CD4-positive, alpha-beta T cell (primary cell): ENCODE data around the gene KHK. TPM values are rescaled to one million over a fixed set of nuclear protein-coding genes. Genes with fewer than 3 reads are reported as not detected.
A peak's percentile ranks its signal among the peaks of the same experiment; 100 is the strongest.

Source experiments
- ATAC-seq: fragments of 200-7000 bp; cut with Tn5 transposase; one replicate; pipeline ENCODE4 v1.10.0; 2022; ENCODE audit warnings: mild to moderate bottlenecking; ENCODE audit not compliant: poor library complexity
- CTCF ChIA-PET: fragments of 350-600 bp; sonication (Branson Sonifier 250); formaldehyde crosslinking; loops from one replicate; lab custom pipeline; 2021; ENCODE audit warnings: antibody characterized with exemption, inconsistent platforms; lab: Charles Lee
- POLR2A ChIA-PET: fragments of 350-600 bp; sonication (Branson Sonifier 250); formaldehyde crosslinking; loops from one replicate; lab custom pipeline; 2021; ENCODE audit warnings: antibody characterized with exemption, inconsistent platforms; lab: Charles Lee
- DNase-seq, 14 experiments: peaks; one replicate each; pipeline ENCODE4 v3.0.0-alpha.2; 2013 to 2020; ENCODE audit warnings: mixed read lengths in 2 of 14
- H3K27ac ChIP-seq, 2 donors: one replicate each; pipeline versions ENCODE4 v1.5.1 to v1.7.0; 2013; ENCODE audit warnings: low read length in 2 of 2, low read depth in 1 of 2, mild to moderate bottlenecking in 1 of 2
- H3K27me3 ChIP-seq, 2 experiments: 1 replicate in 1 of 2; 2 replicates in 1 of 2; pipeline versions ENCODE4 v1.6.1 to v1.7.0; 2013; ENCODE audit warnings: low read length in 2 of 2, control low read depth in 1 of 2, mild to moderate bottlenecking in 1 of 2, moderate library complexity in 1 of 2; ENCODE audit not compliant: insufficient read depth in 2 of 2, control insufficient read depth in 1 of 2
- H3K36me3 ChIP-seq: one replicate; pipeline ENCODE4 v1.6.1; 2013; ENCODE audit warnings: low read length, control low read depth; ENCODE audit not compliant: insufficient read depth
- H3K4me1 ChIP-seq: one replicate; pipeline ENCODE4 v1.6.1; 2013; ENCODE audit warnings: low read length, control low read depth; ENCODE audit not compliant: insufficient read depth
- H3K4me3 ChIP-seq: one replicate; pipeline ENCODE4 v1.5.1; 2013; ENCODE audit warnings: mild to moderate bottlenecking, low read length, moderate library complexity
- H3K9me3 ChIP-seq, 2 experiments: 1 replicate in 1 of 2; 2 replicates in 1 of 2; pipeline versions ENCODE4 v1.6.1 to v1.7.0; 2013; ENCODE audit warnings: low read length in 2 of 2, mild to moderate bottlenecking in 2 of 2, control low read depth in 1 of 2, moderate library complexity in 1 of 2; ENCODE audit not compliant: control insufficient read depth in 1 of 2, insufficient read depth in 1 of 2
- H3K27ac Mint-ChIP-seq: one replicate; pipeline ENCODE4 v1.8.0; 2020; ENCODE audit warnings: mixed read lengths
- H3K27me3 Mint-ChIP-seq: one replicate; pipeline ENCODE4 v1.8.0; 2021; ENCODE audit warnings: mixed read lengths
- H3K36me3 Mint-ChIP-seq: one replicate; pipeline ENCODE4 v1.8.0; 2021; ENCODE audit warnings: low read depth, mixed read lengths
- H3K4me1 Mint-ChIP-seq: one replicate; pipeline ENCODE4 v1.8.0; 2021; ENCODE audit warnings: low read depth, mixed read lengths
- H3K4me3 Mint-ChIP-seq: one replicate; pipeline ENCODE4 v1.8.0; 2020; ENCODE audit warnings: mild to moderate bottlenecking, mixed read lengths
- H3K9me3 Mint-ChIP-seq: one replicate; pipeline ENCODE4 v1.8.0; 2020; ENCODE audit warnings: mixed read lengths
- CTCF ChIP-seq: fragments of 200-600 bp; IDR thresholded peaks from one replicate; pipeline ENCODE4 v1.8.0; 2022; ENCODE audit warnings: antibody characterized with exemption, mild to moderate bottlenecking
- intact Hi-C, 2 experiments: fragments of 100-400 bp; cut with DNase I in 1 of 2; cut with micrococcal nuclease in 1 of 2; formaldehyde crosslinking; loops; one replicate each; pipeline versions ENCODE4 v1.15.1 to v1.9.0; 2023 to 2025; cut with DNase I, micrococcal nuclease
- total RNA-seq, 174 experiments: library from RNA in 2 of 174; stranded (reverse) in 2 of 174; gene quantifications; one replicate each; pipeline ENCODE4 v1.2.3 and lab custom pipeline; 2021 to 2026

Gene KHK
- total RNA-seq, 2 experiments from 2014 or later, result 4.7 TPM

DNA sequence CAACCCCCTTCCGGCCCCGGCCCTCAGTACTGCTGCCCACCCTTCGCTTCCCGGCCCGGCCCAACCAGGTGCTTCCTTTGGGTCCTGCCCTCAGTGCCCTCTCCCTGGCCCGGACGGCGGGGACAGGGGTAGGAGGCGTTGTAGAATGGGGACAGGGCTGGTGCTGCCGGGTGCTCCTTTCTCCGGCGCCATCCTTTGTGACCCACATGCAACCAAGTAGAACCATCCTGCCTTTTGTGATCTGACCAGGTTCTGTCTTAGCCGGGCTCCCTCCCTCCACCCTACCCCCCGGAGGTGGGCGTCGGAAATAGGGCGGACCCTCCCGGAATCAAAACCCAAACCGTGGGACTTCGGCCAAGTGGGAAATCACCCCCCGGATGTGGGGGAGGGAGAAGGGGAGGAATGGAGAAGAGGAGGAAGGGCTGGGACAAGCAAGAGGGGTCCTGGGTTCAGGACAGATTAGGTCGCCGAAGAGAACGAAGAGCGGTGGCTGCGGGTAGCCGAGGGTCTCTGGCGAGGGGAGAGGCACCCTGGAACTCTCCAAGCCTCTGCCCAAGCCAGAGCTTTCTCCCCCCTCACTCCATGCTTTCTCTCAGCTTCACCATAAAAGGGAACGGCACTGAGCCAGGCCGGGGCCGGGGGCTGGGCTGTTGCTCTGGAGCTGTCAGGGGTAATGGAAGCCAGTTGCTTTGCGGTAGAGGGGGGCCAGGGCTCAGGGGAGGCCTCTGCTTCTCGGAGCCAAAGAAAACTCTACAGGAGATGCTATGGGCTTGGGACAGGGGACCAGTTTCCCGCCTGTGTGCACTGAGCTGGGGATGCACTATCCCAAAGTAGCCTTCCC lies 14.4 kb upstream of the KHK start:
- peaks cover 74% of the 10 kb centered on the region for H3K4me1 ChIP-seq
- TF ChIP-seq CTCF, result no peak
- CTCF ChIA-PET, result interaction anchor here (1.0 to 1.4 kb wide), 9 partner anchors 9 to 110 kb away, joined by 3 to 9 read pairs (median 4); partner anchors contain the start of genes AGBL5 and KHK
- H3K36me3 ChIP-seq, result peaks cover 29% of the 10 kb centered on the region
- H3K27me3 ChIP-seq, result no peaks in the 10 kb centered on the region
- Mint-ChIP-seq H3K9me3 (no peaks in the 10 kb centered on the region), H3K36me3 (peaks cover 38% of the 10 kb centered on the region), H3K27me3 (no peaks in the 10 kb centered on the region), H3K27ac (peak overlapping the region; percentile 81), H3K4me1 (peaks cover 90% of the 10 kb centered on the region), H3K4me3 (peak overlapping the region; percentile 86)
- POLR2A ChIA-PET, result interaction anchor here (0.7 to 13.4 kb wide), 13 partner anchors 9 to 308 kb away, joined by 3 to 301 read pairs (median 5); partner anchors contain the start of genes ABHD1, AGBL5, ATRAID and CENPA
- H3K27ac ChIP-seq, result peak overlapping the region; percentile 78 to 91
- H3K4me3 ChIP-seq, result peak overlapping the region; percentile 99
- ATAC-seq, result peak; percentile 21
- DNase-seq, result peak in 2 of 14 experiments; percentile 21 to 51
- no peaks in the 10 kb centered on the region for H3K9me3 ChIP-seq
- intact Hi-C loops, result loop anchor here (1.0 to 5.0 kb wide), 7 partner anchors 8 to 557 kb away; partner anchors contain the start of genes AGBL5 (in 2 of the 2), ATRAID (in 1 of the 2), CCDC121 (in 1 of the 2) and GPN1 (in 1 of the 2)

GRCh38 chr2:27072920-27073319 lies 13.7 kb upstream of the KHK start:
- H3K27me3 Mint-ChIP-seq, result no peaks in the 10 kb centered on the region
- Histone ChIP-seq H3K36me3 (peaks cover 23% of the 10 kb centered on the region), H3K27me3 (no peaks in the 10 kb centered on the region), H3K27ac (peak overlapping the region in 1 of 2 donors; percentile 78), H3K4me1 (peaks cover 69% of the 10 kb centered on the region), H3K4me3 (no peak overlapping the region), H3K9me3 (no peaks in the 10 kb centered on the region)
- peaks cover 31% of the 10 kb centered on the region for H3K36me3 Mint-ChIP-seq
- H3K4me1 Mint-ChIP-seq, result peaks cover 89% of the 10 kb centered on the region
- POLR2A ChIA-PET, result interaction anchor here (2.2 to 13.4 kb wide), 4 partner anchors 11 to 139 kb away, joined by 6 to 301 read pairs (median 87); partner anchors contain the start of genes AGBL5, ATRAID, KHK and PREB
- H3K9me3 Mint-ChIP-seq, result no peaks in the 10 kb centered on the region
- no peak for TF ChIP-seq CTCF
- CTCF ChIA-PET, result interaction anchor here (0.5 to 1.3 kb wide), 2 partner anchors 13 to 35 kb away, joined by 3 to 8 read pairs; partner anchors contain the start of gene KHK
- ATAC-seq (no peak), DNase-seq (no peak)
- intact Hi-C loops, result loop anchor here in 1 of 2 experiments (1.0 to 5.0 kb wide), 3 partner anchors 7 to 139 kb away; partner anchors contain the start of genes ATRAID, PREB and SLC5A6
- peak overlapping the region; percentile 86 for H3K4me3 Mint-ChIP-seq
- peak overlapping the region; percentile 81 for H3K27ac Mint-ChIP-seq

GRCh38 chr2:27073782-27074181 lies 12.8 kb upstream of the KHK start:
- ATAC-seq, result no peak
- Histone ChIP-seq H3K27ac (no peak overlapping the region), H3K36me3 (peaks cover 14% of the 10 kb centered on the region), H3K27me3 (no peaks in the 10 kb centered on the region), H3K4me1 (peaks cover 60% of the 10 kb centered on the region), H3K4me3 (no peak overlapping the region), H3K9me3 (no peaks in the 10 kb centered on the region)
- Mint-ChIP-seq H3K36me3 (peaks cover 22% of the 10 kb centered on the region), H3K9me3 (no peaks in the 10 kb centered on the region), H3K27ac (peak overlapping the region; percentile 73), H3K27me3 (no peaks in the 10 kb centered on the region), H3K4me3 (peak overlapping the region; percentile 86), H3K4me1 (peaks cover 80% of the 10 kb centered on the region)
- intact Hi-C loops, result loop anchor here in 1 of 2 experiments (5.0 kb wide), 2 partner anchors 59 to 139 kb away; partner anchors contain the start of genes ATRAID, PREB and SLC5A6
- TF ChIP-seq CTCF, result no peak
- ChIA-PET CTCF (interaction anchor here (0.6 to 1.3 kb wide), 4 partner anchors 13 to 302 kb away, joined by 3 to 8 read pairs (median 3); partner anchors contain the start of gene KHK), POLR2A (interaction anchor here (10.6 to 13.4 kb wide), 2 partner anchors 10 to 18 kb away, joined by 161 to 301 read pairs; partner anchors contain the start of genes AGBL5 and KHK)
- DNase-seq, result no peak
